ENCODE measurements around the gene RGS7. TPM values are rescaled to one million over a fixed set of nuclear protein-coding genes. Genes with fewer than 3 reads are reported as not detected.

Gene RGS7
- total and polyA plus RNA-seq, 2 of the 4 experiments (the other 2 are of a cell fraction): 0.58 to 0.72 TPM

DNA sequence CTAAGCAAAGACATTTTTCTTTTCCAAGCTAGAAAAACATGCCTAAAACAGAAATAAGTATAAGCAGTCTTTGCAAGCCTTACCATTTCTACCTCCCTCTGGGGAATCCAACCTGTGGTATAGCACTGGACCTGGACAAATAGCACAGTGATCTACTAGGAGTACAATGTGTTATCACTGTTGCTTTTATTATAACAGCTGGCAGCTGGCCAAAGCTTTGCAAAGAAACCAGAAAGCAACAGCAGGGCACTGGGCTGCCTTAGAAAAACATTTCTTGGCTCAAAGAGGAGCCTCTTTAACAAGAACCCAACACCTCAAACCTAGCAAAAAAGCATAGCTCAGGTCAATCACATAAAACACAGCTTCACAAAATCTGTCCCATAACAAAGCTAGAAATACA lies 450.5 kb downstream of the RGS7 start:
- no peak overlapping the region for H3K4me3 ChIP-seq (ENCODE audit: insufficient read depth, low read depth, low read length)
- no peaks in the 10 kb centered on the region for H3K36me3 ChIP-seq (ENCODE audit: control insufficient read depth, insufficient read depth, low read length)
- H2BK15ac ChIP-seq (ENCODE audit: low read depth, low read length): no peak overlapping the region
- dilution Hi-C loops (cut with HindIII; ENCODE audit: low sequenced_read_pairs, unreplicated experiment) (no loop called here), intact Hi-C loops (cut with micrococcal nuclease) (no loop called here), in situ Hi-C loops (cut with MboI; ENCODE audit: low sequenced_read_pairs) (no loop called here)
- ATAC-seq (ENCODE audit: low read depth): no peak
- H3K27me3 ChIP-seq (ENCODE audit: control insufficient read depth, insufficient read depth, low read length): no peaks in the 10 kb centered on the region
- ChIA-PET POLR2A (ENCODE audit: unreplicated experiment) (no interaction called here), CTCF (no interaction called here)
- H3K14ac ChIP-seq (replicated peaks; ENCODE audit: low read depth, low read length): no peak overlapping the region
- H3K27ac ChIP-seq (ENCODE audit: insufficient read depth, low read length): no peak overlapping the region
- H4K91ac ChIP-seq (ENCODE audit: insufficient read depth, low read depth, low read length): no peak overlapping the region
- H2AFZ ChIP-seq (replicated peaks; ENCODE audit: low read length, poor library complexity): no peak overlapping the region
- no peak overlapping the region for H3K9ac ChIP-seq (ENCODE audit: low read depth, low read length)
- H4K8ac ChIP-seq (ENCODE audit: low read depth in 2 of 2, low read length in 2 of 2): no peak overlapping the region
- H3K56ac ChIP-seq (ENCODE audit: extremely low read depth, insufficient read depth, low read length): no peak overlapping the region
- H3K4me1 ChIP-seq (ENCODE audit: control insufficient read depth, insufficient read depth, low read length): no peaks in the 10 kb centered on the region
- H3K4ac ChIP-seq (ENCODE audit: low read depth, low read length): no peak overlapping the region
- H3K18ac ChIP-seq (ENCODE audit: low read depth, low read length): no peak overlapping the region
- DNase-seq: no peak
- H3K9me3 ChIP-seq (ENCODE audit: control insufficient read depth, insufficient read depth, low read length): no peaks in the 10 kb centered on the region
- H2AK5ac ChIP-seq (ENCODE audit: low read depth, low read length): no peak overlapping the region
- H3K9me1 ChIP-seq (ENCODE audit: insufficient read depth, low read length): no peaks in the 10 kb centered on the region
- no peak overlapping the region for H2BK5ac ChIP-seq (ENCODE audit: low read depth, low read length, poor library complexity, severe bottlenecking)
- H4K5ac ChIP-seq (ENCODE audit: low read depth, low read length): no peak overlapping the region
- BruUV-seq (replicated peaks): no TSS peak
- H2AK9ac ChIP-seq (replicated peaks; ENCODE audit: low read depth, low read length, poor library complexity): no peak overlapping the region
- H2BK120ac ChIP-seq (ENCODE audit: low read depth, low read length): no peak overlapping the region
- H3K4me2 ChIP-seq (ENCODE audit: low read depth, low read length): no peak overlapping the region
- no peaks in the 10 kb centered on the region for H4K20me1 ChIP-seq (ENCODE audit: insufficient read depth, low read length)
- no peak for TF ChIP-seq NFE2L2 (IDR thresholded peaks at IDR 0.05; ENCODE audit: low read depth, low read length)
- no peaks in the 10 kb centered on the region for H3K79me1 ChIP-seq (ENCODE audit: low read depth in 1 of 2, low read length in 2 of 2)
- no peak overlapping the region for H2BK20ac ChIP-seq (ENCODE audit: low read depth, low read length)
- no peak overlapping the region for H3K23ac ChIP-seq (ENCODE audit: low read depth, low read length)

All from IMR-90 (cell line).